Embryonic facial prominence (tissue), 1 donor: ENCODE results near the gene BZW2.

Source experiments
- DNase-seq: peaks from one replicate; pipeline ENCODE4 v3.0.0-alpha.2; 2016; ENCODE audit errors: extremely low spot score

The BZW2 gene

DNA sequence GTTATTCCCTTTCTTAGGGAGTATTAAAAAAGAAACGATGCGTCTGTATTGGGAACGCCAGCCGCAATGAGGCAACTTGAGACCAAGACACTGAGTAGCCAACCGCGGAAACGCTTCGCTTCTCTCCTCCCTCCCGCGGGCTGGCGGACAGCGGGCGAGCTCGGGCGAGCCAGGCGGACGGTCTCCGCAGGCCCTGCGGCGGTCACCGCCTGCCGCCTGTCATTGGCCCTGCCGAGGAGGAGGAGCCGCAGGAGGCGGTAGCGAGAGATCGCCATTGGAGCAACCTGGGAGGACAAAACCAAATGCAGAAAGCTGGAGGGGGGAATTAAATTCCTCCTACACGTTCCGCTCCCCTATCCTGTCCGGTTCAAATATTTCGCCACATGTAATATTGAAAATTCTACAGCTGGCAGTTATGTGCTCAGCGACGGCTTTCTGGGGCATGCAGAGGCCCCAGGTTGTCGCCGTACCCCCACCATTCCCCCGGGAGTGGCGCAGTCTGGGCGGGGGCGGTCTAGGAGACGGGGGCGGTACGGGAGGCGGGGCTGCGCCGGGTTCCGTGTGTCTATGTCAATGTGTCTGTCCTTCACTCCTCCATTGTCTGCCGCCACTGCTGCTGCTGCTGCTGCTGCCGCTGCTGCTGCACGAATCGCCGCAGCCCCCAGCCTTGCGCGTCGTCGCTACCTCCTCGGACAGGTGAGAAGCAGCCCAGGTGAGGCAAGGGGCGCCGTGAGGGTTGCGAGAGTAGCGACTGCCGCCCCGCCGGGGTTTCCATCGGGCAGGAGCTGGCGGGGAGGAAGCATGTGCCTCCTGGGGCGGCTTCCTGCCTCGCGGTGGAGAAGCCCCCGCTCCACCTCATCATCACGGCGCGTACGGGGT is at the start of gene BZW2, which contains the start of gene ANKMY2:
Gene BZW2 (plus strand): TSS at position 589 of the 879 bp plus-strand sequence. CDS start 19,263 bp downstream, outside the sequence.
Gene ANKMY2 (minus strand): TSS at position 162 of the 879 bp plus-strand sequence. CDS start 181 bp downstream, outside the sequence.
- peak; percentile 91 for DNase-seq

DNA sequence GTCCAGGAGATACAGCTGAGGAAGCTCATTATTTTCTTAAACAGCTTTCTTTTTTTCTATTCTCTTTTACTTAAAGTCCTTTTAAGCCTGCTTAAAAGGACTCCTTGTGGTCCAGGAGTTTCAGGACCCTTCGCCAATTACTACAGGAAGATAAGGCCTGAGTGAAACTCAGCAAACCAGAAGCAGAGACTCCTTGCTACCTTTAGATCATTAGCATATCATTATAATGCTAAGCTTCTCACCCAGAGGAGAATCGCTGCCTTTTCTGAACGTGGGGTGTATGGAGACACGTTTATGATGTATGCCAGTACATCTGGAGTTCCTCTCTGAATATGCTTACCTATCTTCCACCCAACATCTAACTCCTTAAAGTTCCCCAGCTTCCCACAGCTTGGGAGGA is 48.0 kb upstream of the BZW2 start:
- DNase-seq, result no peak

- DNase-seq, result no peak
These were observed 46.1 kb upstream of the BZW2 start for GRCh38 chr7:16599860-16600259.

DNA sequence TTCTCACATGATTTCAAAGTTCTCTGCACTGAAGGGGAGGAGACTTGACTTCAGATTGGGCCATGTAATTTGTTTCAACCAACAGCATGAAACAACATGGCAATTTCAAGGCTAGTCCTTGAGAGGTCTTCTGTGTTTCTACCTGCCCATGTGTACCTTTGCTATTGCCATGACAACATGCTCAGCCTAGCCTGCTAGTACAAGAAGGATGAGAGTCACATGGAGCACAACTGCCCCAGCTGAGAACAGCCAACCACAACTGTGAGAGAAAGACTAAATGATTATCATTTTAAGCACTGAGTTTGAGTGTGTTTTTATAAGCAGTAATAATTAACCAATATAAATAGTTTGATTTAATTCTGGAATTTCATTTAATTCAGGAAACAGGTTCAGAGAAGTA is 42.3 kb upstream of the BZW2 start:
- no peak for DNase-seq

DNA sequence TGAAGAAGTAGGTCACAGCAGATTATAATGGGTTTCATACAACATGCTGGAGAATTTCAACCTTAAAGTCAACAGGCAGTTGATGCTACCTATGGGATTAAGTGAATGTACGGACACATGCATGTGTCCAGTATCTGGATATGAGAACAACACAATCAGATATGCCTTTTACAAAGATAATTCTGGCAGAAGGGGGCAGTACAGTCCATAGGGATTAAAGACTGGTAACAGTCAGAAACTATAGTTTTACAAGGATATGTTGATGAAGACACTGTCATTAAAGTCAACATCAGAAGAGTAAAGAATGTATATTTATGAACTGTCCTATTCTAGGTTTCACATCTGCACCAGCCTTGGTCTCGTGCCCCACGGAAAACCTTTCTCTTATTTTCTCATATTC is 41.9 kb upstream of the BZW2 start:
- no peak for DNase-seq

GRCh38 chr7:16606704-16607103 is 39.3 kb upstream of the BZW2 start:
- DNase-seq, result no peak

DNA sequence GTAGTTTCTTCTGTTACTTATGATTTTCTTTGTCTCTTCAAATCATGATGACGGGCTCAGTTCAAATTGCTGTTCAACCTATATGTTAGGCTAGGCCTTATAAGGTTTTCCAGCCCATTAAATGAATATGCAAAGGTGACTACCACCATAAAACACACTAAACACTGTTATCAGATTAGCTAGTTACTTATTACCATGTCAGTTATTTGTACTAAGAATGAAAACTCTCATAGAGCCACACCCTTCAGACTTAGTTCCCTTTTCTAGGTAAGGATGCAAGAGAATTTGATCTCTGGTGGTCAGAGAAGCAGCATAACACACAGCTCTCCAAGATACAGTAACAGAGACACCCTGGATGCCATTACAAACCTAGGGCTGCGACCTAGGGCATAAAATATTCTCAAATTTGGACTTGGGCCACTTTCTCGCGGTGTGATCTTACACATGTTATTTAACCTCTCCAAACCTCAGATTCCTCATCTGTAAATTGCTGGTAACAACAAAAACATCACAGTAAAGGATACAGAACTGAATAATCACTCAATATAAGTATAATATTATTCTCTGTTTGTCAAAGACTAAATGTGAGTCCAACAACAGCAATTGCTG is 36.0 kb upstream of the BZW2 start:
- no peak for DNase-seq

DNA sequence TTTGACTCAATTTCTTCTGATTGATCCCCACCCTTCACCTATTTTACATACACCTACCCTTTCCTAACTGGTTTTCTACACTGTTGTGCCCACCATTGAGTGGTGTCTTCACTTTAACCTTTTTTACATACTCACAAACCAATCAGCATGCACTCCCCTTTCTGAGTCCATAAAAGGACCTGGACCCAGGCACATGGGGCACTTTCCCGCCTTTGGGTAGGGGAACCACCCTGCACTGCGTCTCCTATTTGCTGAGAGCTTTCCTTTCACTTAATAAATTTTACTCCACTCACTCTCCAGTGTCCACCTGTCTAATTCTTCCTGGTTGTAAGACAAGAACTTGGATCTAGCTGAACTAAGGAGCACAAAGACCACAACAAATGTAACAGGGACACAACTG is 34.3 kb upstream of the BZW2 start:
- no peak for DNase-seq

DNA sequence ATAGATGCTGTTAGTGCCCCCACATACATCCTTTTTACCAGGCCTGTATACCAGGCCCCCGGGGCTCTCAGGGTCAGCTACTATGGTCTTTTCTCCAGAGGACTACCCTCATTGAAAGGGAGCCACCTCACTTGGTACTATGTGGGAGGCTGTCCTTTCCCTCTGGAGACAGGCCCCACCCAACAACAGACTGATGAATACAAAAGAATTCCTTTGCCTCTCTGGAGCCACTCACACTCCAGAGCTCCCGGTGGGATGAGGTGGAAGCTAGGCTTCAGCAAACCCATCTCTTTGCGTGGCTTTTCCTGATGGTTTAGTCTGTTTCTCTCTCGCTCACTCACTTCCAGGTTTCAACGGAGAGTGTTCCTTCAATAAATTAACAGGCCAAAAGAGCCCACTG is 30.8 kb upstream of the BZW2 start:
- DNase-seq, result no peak

GRCh38 chr7:16616122-16616521 is 29.9 kb upstream of the BZW2 start:
- DNase-seq, result no peak

- DNase-seq, result no peak
These were observed 29.4 kb upstream of the BZW2 start for GRCh38 chr7:16616542-16616941.

DNA sequence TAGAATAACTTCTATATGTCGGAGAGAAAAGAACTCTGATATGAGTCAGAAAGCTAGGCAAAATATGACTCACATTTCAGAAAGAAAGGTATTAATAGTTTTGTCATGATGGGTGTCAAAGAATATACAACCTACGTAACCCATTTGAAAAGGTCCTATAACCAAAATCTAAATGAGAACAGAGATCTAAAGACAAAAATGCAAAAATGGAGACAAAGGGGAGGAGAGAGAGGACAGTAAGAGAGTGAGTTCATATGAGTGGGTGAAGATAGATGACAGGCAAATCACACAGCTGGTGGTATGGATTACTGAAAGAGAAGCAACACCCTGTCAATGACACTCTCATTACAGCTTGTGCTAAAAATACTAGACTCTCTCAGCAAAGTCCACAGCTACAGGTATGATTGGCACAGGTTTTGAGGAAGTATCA is 26.0 kb upstream of the BZW2 start:
- no peak for DNase-seq

GRCh38 chr7:16626388-16626787 is 19.6 kb upstream of the BZW2 start:
- DNase-seq, result no peak

GRCh38 chr7:16627236-16627635 is 18.7 kb upstream of the BZW2 start:
- no peak for DNase-seq

- DNase-seq, result no peak
These were observed 15.3 kb upstream of the BZW2 start for GRCh38 chr7:16630654-16631053.

DNA sequence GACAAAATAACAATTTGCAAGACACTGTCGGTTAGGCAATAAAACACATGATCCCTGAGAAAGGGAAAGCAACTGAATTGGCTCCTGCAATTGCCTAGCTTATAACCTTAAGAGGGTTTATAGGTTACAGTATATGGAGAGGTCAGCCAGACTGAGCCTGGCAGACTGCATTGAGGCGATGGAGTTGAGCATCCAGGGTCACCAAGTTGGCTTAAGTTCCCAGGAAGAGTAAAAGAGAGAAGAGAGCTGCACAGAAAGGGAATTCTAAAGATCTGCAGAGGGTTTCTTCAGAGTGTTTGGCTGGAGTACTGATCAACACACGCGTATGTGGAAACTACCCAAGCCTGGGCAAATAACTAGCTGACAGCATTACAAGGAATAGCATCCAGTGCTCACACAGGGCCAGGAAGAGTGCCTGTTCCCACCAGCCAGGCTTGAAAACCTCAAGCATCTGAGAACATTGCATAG is 11.7 kb upstream of the BZW2 start:
- DNase-seq, result no peak

- no peak for DNase-seq
These were observed 9.4 kb upstream of the BZW2 start for GRCh38 chr7:16636555-16637101.

DNA sequence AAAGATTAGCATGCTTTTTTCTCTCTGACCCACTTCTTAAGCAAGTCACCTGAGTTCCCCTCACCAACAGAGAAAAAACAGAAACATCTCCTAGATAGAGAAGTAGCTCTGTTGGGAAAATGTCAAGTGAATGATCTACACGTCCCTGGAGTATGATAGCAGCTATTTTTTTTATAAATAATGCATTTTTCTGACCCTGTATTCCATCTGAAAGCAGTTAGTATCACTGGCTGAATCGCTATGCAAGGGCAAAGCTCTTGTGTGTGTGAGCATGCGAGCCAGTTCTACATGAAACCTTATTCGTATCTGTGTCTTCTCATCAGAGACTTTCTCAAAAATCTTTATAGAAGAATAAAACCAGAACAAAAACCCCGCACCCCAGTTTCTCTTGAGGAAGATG is 8.6 kb upstream of the BZW2 start:
- DNase-seq, result no peak

GRCh38 chr7:16638282-16639280 is 7.4 kb upstream of the BZW2 start:
- no peak for DNase-seq

GRCh38 chr7:16644157-16644556 is 1.8 kb upstream of the BZW2 start:
- DNase-seq, result no peak
